HS-5 (cell line): ENCODE measurements around the gene XPR1.

ENCODE experiments used
- DNase-seq: peaks from one replicate; pipeline ENCODE4 v3.0.0-alpha.2; 2012; ENCODE audit warnings: low read depth

XPR1 gene

DNA sequence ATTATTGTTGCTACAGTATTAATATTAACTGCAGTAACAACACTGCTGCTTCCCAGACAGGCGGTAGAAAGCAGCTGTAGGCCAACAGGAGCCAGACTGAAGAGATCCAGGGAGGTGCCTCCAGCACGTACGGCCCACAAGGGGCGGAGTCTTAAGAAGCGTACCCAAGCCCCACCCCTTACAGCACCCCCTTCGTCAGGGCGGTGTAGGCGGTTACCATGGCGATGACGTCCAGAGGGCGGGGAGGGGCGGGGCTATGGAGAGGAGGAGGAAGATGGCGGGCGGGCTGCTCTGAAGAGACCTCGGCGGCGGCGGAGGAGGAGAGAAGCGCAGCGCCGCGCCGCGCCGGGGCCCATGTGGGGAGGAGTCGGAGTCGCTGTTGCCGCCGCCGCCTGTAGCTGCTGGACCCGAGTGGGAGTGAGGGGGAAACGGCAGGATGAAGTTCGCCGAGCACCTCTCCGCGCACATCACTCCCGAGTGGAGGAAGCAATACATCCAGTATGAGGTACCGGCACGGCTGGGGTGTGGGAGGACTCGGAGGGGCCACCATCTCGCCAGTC, at the start of gene XPR1:
TSS of gene XPR1 (plus strand) at position 257 of the 560 bp plus-strand sequence. CDS start at position 437, 180 bp downstream.
- DNase-seq: peak; percentile 95

DNA sequence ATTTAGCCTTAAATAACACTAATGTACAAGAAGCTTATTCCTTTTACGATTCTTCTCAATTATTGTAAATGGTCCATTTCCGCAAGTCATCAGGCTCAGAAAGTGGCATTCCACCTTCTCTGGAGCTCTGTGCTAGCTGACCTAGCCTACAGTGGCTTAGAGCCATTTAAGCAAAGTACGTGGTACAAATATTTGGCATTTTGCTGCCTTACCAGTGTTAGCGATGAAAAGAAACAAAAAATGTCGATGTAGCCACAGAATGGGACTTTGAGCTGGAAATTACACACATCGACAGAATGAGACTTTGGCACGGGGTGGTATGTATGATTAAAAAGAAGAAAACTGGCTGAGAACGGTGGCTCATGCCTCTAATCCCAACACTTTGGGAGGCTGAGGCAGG, 47.0 kb upstream of the XPR1 start:
- DNase-seq: no peak

DNA sequence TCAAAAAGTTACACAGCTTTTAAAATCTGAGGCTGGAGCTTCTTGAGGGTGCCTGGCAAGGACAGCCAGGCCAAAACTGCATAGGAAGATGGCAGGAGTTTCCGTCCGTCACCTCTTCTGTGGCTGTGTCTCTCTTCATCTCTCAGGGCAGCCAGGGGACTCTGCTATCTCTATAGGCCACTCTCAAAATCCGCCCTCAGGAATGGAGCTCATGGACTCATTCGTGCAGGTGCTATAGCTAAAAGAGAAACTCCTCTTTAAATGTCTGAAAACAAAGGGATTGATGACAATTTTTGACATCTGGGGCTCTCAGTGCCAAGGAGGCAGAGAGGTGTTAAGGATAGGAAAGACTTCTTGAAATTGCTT, 45.8 kb upstream of the XPR1 start:
- no peak for DNase-seq

DNA sequence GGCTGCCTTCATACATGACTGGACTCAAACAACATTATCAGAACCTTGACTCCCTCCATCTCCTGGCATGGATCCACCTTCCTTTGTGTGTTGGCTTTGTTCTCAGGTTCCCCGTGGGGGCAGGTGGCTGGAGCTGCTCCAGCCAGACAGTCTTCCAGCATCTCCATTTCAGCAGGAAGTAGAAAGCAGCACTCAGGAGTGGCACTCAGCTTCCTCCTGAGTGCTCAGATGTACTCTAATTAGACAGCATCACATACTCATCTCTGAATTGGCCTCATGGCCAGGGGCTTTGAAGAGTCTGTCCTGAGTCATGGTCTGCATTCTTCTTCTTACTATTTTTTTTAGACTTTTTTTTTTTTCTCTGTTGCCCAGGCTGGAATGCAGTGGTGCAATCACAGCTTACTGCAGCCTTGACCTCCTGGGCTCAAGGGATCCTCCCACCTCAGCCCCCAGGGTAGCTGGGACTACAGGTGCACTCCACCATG, 45.1 kb upstream of the XPR1 start:
- no peak for DNase-seq

DNA sequence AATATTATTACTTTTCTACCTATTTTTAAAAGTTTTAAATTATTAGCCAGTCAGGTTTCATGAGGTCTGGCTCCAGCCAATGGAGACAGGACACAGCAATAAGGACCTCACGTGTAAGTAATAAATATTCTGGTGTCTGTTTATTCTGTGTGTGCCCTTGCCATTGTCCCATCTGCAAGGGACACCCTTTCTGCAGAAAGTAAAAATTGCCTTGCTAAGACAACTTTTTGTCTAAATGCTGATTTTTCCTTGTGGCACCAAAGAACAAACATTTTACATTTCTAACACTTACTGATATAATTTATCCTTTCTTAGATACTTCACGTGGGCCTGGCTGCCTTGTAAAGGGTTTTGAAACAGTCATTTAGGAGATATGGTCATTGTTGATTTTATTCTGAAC, 43.7 kb upstream of the XPR1 start:
- no peak for DNase-seq

DNA sequence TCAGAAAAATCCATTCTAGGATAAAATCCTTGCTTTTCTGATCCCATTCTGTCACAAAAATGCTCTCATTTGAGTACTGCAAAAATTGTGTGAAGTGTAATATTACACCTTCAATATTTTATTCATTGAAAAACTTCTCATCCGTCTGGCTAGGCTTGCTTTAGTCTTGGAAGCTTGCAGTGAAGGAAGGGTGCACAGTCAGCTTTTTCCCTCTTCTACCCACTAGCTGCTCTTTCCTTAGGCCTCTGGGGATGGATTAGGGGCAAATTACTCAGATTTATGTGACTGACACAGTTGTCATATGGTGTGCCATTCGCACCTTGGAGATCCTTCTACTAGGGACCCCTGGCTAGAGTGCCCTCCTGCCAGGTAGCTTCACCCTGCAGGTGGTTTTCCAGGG, 40.9 kb upstream of the XPR1 start:
- DNase-seq: no peak

DNA sequence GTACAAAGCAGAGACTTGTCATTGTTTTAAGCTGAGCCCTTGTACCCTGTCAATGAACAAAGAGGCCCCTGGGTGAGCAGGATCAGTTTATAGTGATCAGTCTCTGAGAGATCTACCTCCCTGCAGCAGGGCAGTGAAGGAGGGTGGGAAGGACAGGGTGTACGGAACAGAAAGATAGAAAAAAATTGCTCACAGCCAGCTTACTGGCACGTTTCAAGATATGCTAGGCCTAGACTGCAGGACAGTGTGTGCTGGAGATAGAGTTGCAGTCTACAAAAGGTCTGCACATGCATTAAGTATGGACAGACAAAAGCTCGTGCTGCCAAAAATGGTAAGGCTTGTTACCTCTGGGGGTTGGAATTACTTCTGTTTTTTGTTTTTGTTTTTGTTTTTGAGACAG, 38.4 kb upstream of the XPR1 start:
- no peak for DNase-seq

DNA sequence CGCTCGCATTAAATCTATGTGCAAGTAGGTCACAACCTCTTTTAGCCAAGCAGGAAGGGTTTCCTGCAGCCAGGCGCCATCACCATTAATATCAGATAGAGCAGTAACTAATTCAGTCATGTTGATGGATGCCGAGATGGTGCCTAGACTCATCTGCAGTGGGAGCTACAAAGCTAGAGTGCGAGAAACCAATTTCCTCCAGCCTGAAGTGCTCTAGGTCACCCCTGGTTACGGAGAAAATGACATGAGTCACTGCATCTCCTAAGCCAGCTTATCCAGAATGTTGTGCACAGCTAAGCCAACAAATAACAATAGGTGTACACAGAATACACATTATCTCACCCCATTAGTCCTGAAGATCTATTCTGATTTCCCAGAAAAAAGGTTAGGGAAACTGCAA, 37.1 kb upstream of the XPR1 start:
- DNase-seq: no peak

DNA sequence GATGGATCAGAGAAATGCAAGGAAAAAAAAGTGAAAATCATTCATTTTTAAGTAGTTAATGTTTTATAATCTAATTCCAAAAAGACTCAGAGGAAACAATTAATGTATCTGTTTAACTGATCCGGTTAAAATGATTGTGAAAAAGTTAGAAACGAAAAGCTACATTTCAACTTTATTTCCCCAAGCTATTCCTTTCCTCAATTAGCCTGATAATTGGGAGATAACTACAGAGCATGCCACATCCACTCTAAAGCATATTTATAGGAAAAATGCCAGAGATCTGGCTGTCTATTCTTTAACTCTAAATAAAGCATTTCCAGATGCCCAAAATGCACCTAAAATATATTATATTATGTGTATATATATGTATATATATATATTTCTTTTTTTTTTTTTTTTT, 35.9 kb upstream of the XPR1 start:
- no peak for DNase-seq

DNA sequence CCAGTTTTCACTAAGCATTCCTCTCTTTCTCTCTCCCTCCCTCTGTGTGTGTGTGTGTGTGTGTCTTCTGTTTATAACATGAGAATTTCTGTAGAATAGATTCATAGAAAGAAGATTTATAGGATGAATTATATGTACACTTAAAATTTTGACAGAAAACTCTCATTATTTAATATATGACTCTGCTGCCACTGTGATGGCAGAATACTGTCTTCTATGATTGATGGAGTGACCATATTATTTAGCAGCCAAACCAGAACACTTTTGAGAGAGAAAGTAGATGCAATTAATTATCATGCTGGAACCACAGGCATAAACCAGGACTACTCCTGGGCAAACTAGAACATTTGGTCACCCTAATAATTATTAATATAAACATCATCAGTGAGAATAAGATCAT, 34.3 kb upstream of the XPR1 start:
- DNase-seq: no peak

DNA sequence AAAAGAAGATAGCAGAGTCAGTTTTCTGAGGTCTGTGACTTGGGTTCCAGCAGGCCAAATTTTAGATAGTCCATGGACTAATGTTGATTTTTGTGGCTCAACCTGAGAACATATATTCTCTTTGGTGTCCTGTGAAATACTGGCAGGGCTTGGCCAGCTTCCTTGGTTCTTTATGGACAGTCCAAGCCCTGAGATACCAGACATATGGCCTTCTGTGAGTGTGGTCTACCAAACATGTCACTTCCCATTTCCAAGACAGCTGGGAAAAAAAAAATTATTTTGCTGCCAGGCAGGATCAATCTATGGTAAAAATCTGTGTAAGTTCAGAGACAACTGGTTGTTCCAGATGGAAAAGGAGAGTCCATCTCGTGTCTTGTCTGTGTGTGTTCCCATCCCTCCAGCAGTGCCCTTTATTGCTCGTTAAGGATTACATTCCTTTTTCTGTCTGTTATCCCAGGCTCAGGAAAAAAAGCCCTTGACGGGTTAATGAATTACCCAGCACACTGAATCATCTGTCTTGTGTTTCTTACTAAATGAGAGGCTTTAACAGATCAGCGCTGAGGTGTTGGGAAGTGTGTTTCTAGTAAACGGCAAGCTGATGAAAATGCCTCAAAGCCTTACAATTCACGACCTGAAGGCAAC, 33.4 kb upstream of the XPR1 start:
- no peak for DNase-seq

DNA sequence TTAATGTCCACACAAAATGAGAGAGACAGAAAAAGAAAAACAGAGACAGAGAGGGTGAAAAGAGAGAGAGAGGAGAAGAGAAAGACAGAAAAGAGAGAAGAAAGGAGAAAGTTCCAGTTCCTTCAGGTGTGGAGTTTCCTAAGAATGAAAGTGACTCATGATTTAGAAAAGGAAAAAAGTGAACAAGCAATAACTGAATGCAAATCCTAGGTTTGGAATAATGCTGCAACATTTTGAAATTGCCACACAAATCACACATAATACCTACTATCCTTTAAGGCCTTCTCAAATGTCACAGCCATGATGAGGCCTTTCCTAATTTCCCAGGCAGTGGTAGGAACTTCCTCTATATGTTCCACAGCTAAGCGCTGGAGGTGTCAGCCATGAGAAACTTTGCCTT, 31.5 kb upstream of the XPR1 start:
- DNase-seq: no peak

DNA sequence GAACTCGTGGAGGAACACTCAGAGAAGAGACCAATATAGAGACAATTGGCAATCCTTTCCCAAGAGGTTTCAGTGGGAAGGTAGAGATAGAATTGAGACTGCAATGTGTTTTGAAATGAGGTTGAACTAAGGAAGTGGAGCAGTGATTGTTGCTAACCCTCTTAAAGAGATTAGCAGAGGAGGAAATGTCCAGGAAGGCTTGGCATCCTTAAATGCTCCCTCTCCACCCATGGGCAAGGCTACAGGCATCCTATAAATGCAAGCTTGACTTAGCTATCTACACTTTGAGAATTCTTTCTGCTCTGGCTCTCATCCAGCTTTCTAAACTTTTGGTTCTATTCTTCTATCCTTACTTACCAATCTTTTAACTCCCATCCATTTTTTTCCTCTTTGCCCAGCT, 30.3 kb upstream of the XPR1 start:
- no peak for DNase-seq

DNA sequence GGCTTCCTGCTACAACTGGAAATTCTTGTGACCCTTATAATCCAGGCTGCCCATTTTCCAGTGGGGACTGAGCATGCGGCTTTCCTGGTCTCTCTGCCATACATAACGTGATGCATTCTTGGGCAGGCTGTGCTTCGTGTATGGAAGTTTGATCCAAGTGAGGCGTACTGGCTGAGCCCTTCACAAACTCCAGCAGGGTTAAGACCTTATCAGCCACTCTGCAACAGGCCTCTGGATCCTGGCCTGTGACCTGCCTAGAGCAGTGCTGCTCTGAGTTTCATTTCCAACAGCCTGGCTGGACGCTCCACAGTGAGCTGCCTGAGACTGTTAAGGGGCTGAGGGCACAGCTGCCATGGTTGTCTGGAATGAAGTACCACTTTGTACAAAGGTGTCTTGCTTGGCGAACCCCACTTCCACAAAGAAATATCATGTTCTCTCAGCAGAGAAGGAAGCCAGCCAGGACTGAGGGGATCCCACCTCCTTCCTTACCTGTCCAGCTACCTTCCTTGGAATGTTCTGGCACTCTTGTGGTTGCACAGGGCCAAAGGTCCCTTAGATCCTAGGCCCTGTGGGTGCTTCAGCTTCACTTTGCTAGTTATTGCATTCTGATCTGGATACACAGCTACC, 28.5 kb upstream of the XPR1 start:
- no peak for DNase-seq

DNA sequence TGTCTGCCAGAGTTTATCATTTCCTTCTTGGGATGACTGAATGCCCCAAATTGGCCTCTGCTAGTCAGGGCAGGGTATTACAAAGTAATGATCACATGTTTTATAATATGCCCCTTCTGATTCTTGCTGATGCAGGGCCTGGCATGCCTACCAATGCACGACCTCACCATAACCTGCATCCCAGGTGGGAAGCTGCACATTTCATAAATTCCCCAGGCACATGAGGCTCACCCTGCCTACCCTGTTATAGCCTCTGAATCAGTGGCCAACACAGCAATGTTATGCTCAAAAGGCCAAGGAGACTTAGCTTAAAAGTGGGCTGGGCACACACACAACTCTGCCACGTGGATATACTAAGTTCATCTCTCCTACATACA, 28.0 kb upstream of the XPR1 start:
- no peak for DNase-seq

DNA sequence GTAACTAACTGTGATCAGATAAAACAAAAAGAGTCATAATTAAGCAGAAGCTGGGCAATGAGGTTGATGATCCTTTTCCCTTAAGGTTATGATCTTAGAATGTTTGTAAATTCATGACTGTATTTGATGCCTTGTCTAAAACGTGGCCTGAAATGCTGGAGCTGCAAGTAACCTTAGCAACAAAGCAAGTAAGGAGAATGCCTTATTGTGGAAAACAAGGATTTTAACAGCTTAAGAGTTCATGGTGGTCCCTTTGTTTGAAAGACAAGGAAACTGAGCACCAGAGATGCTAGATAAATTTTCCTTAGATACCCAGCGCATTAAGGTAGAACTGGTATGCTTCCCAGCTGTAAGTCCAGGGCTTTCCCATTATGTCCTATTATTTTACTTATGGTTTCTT, 25.7 kb upstream of the XPR1 start:
- DNase-seq: no peak

DNA sequence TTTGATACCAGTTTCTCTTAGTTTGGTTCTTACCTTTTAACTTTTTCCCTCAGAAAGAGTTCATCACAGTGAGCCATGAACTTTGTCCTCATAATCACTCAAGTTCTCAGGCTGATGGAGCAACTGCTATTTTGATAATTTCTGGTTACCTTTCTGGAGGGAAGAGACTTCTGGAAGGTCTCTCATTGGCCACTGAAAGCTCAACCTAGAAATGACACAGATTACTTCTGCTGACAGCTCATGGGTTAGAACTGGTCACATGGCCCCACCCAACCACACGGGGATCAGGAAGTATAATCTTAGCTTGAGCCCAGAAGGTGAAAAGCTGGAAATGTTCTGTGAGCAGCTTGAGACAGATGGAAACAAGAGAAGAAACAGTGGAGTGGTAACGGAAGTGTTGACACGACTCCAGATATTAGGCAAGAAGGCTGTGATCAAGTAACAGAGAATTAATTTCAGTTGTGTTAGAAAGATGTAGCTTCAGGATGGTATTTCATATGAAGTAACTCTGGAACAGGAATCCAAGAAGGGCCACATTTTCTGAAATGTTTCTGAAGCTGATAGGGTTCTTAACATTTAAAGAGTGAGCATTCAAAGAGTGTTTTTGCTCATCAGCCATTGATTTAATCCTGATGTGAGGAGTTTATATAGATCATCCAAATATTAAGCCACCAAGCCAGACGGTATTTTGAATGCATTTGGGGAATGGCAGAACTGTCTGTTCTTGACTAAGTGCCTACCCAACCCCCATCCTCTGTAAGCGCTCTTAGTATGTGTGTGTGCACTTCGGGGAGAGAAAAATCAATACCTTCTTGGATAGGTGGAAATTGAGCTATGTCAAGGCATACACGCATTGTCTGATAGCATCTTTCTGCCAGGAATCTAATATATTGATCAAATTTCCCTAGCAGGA, 21.9 kb upstream of the XPR1 start:
- no peak for DNase-seq

DNA sequence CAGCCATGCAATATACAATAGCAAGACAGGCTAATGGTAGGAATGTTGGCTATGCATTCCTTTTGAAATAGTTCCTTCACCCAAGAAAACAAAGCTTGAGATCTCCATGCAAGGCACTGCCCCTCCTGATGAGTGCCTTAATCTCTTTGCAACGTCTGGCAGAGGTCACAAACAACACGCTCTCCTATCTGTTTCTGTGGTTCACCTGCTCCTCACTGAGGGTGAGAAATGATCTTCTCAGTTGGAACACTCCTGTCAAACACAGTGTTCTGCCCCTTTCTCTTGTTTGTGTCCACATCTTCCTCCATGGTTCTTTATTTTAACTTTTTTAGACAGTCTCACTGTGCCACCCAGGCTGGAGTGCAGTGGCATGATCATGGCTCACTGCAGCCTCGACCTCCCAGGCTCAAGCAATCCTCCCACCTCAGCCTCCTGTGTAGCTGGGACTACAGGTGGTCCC, 21.2 kb upstream of the XPR1 start:
- DNase-seq: no peak

DNA sequence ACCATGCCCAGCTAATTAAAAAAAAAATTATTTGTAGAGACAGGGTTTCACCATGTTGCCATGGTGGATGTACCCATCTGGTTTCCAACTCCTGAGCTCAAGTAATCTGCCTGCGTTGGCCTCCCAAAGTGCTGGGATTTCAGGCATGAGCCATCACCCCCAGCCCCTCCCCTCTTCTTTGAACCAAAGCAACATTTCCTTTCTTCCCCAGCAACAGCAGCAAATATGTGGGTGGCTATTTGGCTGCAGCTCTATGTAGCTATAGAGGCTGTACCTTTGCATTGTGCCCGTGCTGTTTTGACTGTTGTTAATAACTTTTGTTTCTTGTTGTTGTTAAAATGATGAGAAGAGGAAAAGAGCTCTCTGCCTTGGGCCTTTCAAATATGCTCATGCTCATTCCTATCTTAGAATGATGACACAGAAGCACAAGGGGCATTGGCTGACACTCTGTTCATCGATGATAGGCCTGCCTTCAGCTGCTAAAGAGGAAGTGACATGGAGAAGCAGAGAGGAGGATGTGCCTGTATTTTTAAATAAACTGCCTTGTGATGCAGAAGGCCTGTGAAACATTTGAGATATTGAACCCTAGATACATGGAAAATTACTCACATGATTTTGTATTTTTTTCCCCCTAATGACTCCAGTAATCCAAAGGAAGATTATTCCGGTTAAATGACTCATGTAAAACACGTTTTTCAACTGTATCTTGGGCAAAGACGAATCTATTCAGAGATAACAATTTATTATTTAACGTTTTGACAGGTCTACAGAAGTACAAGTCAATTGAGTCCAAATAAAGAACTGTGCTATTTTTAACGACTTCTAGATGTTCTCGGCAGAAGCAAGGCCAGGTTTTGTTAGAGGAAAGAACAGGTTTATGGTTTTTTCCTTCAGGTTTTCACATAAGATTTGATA, 20.5 kb upstream of the XPR1 start:
- DNase-seq: no peak

DNA sequence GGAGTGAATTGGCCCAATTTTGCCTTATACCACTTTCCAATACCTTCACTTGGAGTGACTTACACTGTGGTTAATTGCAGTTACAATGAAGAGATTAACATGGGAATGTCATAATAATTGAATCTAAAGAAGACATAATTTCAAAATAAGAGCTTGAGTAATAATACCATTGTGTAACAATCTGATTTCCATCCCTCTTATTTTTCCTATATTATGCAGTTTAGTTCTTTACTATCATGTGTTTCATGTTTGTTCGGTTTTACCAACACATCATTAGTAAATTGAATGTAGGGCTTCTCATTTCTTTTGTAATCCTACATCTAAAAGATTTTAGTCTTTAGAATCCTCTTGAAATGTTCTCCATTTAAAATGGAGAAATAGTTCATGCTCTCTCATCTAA, 19.2 kb upstream of the XPR1 start:
- DNase-seq: no peak

DNA sequence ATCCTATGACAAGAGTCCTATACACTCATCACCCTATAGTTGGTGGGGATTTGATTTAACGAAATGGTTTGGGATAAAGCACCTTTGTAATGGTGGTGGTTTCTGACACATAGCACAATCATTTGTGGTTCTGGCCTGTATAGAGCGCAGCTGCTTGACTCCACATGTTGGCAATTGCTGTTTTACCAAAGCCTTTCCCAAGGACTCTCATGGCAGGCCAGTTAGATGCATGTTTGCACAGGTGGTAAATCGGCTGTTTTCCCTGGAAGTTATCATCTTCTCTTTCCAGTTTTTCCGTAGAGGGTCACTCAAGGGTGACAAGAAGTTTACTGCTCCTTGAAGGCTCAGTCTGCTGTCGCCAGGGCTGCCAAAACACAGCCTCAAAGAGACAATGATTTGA, 17.1 kb upstream of the XPR1 start:
- no peak for DNase-seq
